Measurements from ENCODE around the gene CD96.

The CD96 gene

DNA sequence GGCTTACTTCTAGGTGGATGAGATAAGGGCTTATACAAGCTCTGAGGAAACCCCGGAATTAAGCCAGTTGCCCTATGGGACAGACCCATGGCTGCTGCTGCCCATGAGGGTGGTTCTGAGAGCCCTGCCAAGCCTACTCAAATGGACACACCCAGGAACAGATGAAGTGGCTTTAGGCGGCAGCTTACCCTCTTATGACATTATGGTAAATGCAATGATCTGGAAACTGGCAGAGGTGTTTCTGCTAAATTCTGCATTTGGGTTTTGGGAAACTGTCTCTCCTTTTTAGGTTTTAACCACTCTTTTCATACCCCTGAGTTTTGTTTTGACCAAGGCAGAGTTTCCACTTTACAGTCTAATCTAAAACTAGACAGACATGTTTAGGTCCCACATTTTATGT is 62.1 kb downstream of the CD96 start:
- no peak overlapping the region for H3K4me3 ChIP-seq (ENCODE audit: low read depth, low read length)
- in situ Hi-C loops (cut with HindIII; ENCODE audit: low pct_ligation_motif_present, low sequenced_read_pairs): no loop called here
- no peaks in the 10 kb centered on the region for H3K27me3 ChIP-seq (replicated peaks)
- H3K36me3 ChIP-seq (replicated peaks): no peaks in the 10 kb centered on the region
- DNase-seq: no peak
- no peak overlapping the region for H3K27ac ChIP-seq
- TF ChIP-seq, protein P1, sequence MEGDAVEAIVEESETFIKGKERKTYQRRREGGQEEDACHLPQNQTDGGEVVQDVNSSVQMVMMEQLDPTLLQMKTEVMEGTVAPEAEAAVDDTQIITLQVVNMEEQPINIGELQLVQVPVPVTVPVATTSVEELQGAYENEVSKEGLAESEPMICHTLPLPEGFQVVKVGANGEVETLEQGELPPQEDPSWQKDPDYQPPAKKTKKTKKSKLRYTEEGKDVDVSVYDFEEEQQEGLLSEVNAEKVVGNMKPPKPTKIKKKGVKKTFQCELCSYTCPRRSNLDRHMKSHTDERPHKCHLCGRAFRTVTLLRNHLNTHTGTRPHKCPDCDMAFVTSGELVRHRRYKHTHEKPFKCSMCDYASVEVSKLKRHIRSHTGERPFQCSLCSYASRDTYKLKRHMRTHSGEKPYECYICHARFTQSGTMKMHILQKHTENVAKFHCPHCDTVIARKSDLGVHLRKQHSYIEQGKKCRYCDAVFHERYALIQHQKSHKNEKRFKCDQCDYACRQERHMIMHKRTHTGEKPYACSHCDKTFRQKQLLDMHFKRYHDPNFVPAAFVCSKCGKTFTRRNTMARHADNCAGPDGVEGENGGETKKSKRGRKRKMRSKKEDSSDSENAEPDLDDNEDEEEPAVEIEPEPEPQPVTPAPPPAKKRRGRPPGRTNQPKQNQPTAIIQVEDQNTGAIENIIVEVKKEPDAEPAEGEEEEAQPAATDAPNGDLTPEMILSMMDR (IDR thresholded peaks at IDR 0.05; ENCODE audit: low read depth, low read length, missing control alignments): no peak

DNA sequence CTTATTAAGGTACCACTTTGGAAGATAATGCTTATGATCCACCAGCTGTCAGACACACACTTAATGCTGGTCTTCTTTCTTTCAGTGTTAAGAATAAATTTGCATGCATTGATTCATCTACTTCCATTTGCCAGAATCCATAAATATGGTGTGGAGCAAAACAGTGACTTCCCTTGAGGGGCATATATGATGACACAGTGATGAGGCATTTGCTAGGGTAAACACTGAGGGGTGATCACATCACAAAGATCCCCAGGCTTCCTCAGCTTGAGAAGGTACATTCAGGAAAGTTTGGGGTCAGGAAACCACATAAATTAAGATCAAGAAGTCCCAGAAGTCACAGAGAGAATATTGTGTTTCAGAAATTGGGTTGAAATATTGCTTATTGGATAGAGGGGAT is 63.0 kb downstream of the CD96 start:
- in situ Hi-C loops (cut with HindIII; ENCODE audit: low pct_ligation_motif_present, low sequenced_read_pairs): no loop called here
- H3K27ac ChIP-seq: no peak overlapping the region
- no peaks in the 10 kb centered on the region for H3K36me3 ChIP-seq (replicated peaks)
- no peak for DNase-seq
- TF ChIP-seq, protein P1 (IDR thresholded peaks at IDR 0.05; ENCODE audit: low read depth, low read length, missing control alignments): no peak
- H3K4me3 ChIP-seq (ENCODE audit: low read depth, low read length): no peak overlapping the region
- H3K27me3 ChIP-seq (replicated peaks): no peaks in the 10 kb centered on the region

DNA sequence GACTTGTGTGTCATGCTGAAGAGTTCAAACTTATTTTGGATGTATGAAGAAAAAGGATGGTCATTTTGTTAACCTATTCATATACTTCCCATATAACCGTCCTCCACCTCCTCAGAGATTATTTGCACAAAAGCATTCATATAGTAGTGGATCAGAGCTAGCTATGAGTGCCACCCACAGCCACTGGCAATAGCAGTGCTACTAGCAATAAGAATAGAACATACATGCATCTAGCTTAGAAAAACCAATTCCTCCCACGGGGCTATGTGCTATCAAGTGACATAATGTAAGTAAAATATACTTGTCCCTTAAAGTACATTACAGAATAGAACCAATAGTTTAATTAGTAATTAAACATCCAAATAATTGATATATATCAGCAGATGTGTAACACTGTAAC is 63.5 kb downstream of the CD96 start:
- TF ChIP-seq, protein P1 (IDR thresholded peaks at IDR 0.05; ENCODE audit: low read depth, low read length, missing control alignments): no peak
- in situ Hi-C loops (cut with HindIII; ENCODE audit: low pct_ligation_motif_present, low sequenced_read_pairs): no loop called here
- Histone ChIP-seq H3K4me3 (ENCODE audit: low read depth, low read length) (no peak overlapping the region), H3K27ac (no peak overlapping the region), H3K36me3 (replicated peaks) (no peaks in the 10 kb centered on the region), H3K27me3 (replicated peaks) (no peaks in the 10 kb centered on the region)
- DNase-seq: no peak

DNA sequence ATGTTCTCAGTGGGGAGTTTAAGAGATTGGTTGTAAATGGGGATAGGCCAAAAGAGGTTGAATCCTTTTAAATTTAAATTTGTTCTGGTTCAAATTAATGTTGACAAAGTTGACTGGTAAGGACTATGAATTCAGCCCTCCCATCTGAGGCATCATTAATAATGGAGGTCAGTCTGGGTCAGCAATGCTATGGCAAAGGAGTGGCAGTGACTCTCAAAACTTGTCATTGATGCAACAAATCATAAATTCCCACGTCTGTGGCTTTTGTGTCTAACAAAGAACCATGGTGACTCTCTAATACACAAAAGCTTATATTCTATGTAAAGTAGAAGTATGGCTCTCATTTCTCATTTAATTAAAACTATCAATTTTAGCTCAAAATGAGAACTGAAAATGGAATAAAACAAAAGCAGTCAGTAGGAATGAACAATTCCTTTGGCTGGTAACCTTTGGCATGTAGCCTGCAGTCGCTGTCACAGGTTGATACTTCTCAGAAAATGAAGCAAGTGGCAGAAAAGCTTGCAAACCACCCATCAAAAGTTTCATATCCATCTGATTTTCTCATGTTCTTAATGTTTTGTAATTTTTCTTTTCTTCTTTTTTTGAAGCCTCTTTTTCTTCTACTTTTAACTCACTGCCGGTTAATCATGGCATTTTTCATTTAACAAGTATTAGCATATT is 65.4 kb downstream of the CD96 start:
- Histone ChIP-seq H3K36me3 (replicated peaks) (no peaks in the 10 kb centered on the region), H3K27ac (no peak overlapping the region), H3K27me3 (replicated peaks) (no peaks in the 10 kb centered on the region), H3K4me3 (ENCODE audit: low read depth, low read length) (no peak overlapping the region)
- TF ChIP-seq, protein P1 (IDR thresholded peaks at IDR 0.05; ENCODE audit: low read depth, low read length, missing control alignments): no peak
- in situ Hi-C loops (cut with HindIII; ENCODE audit: low pct_ligation_motif_present, low sequenced_read_pairs): no loop called here
- no peak for DNase-seq

DNA sequence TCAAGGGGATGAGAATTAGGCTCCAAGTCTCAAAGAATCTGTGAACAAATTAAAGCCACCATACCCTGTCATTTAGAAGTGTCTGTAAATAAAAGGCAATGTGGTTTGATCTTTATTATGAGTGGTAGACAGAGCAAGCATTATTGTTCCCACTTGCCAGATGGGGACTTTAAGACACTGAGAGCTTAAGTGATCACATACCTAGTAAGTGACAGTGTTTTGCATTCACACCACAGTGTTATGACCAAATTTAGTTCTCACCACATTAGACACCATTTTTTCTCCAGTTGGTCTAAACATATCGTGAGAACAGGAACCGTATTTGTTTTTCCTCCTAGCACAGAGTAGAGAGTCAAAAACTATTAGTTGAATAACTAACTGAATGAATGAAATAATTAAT is 66.4 kb downstream of the CD96 start:
- in situ Hi-C loops (cut with HindIII; ENCODE audit: low pct_ligation_motif_present, low sequenced_read_pairs): no loop called here
- DNase-seq: no peak
- Histone ChIP-seq H3K4me3 (ENCODE audit: low read depth, low read length) (no peak overlapping the region), H3K36me3 (replicated peaks) (no peaks in the 10 kb centered on the region), H3K27me3 (replicated peaks) (no peaks in the 10 kb centered on the region), H3K27ac (no peak overlapping the region)
- TF ChIP-seq, protein P1 (IDR thresholded peaks at IDR 0.05; ENCODE audit: low read depth, low read length, missing control alignments): no peak

DNA sequence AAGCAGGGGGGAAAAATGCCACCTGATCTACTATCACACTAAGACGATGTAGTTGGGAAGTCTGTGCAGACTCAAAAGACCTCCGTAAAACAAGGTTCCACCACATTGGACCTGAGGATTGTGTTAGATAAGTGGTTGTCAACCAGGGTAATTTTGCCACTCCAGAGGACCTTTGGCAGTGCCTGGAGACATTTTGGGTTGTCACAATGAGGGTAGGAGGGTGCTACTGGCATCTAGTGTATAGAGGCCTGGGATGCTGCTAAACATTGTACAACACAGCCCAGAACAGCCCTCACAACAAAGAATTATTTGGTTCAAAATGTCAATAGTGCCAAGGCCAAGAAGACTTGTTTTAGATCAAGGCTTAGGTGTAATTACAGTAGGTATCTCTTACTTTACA is 67.7 kb downstream of the CD96 start:
- TF ChIP-seq, protein P1 (IDR thresholded peaks at IDR 0.05; ENCODE audit: low read depth, low read length, missing control alignments): no peak
- no peaks in the 10 kb centered on the region for H3K27me3 ChIP-seq (replicated peaks)

More for the DNA sequence above, 67.7 kb downstream of the CD96 start:
- Histone ChIP-seq H3K36me3 (replicated peaks) (no peaks in the 10 kb centered on the region), H3K4me3 (ENCODE audit: low read depth, low read length) (no peak overlapping the region), H3K27ac (no peak overlapping the region)
- no peak for DNase-seq
- in situ Hi-C loops (cut with HindIII; ENCODE audit: low pct_ligation_motif_present, low sequenced_read_pairs): no loop called here
